ENCODE results near the gene GPA33. TPM values are rescaled to one million over a fixed set of nuclear protein-coding genes. Genes with fewer than 3 reads are reported as not detected.
"Not testable (repeated sequence)": the region's sequence is repeated elsewhere in the genome, so short reads cannot be mapped to it uniquely, and the experiment has no call there.

GPA33 gene
- polyA plus RNA-seq, 5 donors: 0.09 to 0.24 (median 0.12) TPM

DNA sequence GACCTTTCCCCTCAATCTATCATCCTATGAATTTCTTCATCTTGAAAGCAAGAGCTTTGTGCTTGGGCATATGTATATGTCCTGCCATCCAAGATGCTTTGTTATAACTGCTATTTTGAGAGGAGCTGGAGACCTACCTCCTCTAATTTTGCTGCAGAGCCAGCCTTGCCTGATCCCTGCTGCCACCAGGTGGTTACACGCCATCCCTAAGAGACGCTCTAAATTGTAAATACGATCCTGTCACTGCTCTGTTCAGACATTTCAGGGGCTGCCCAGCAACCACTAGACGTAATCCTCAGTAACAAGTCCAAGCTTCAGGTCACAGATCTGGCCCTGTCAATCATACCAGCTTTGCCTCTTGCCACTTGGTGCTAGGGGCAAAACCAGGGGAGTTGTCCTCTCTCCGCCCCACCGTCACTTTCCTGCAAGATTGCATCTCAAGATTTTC lies 32.9 kb downstream of the GPA33 start:
- DNase-seq: peak in 1 of 2 donors; percentile 13

- DNase-seq: no peak
Observed at GRCh38 chr1:167056529-167057231, 33.5 kb downstream of the GPA33 start.

DNA sequence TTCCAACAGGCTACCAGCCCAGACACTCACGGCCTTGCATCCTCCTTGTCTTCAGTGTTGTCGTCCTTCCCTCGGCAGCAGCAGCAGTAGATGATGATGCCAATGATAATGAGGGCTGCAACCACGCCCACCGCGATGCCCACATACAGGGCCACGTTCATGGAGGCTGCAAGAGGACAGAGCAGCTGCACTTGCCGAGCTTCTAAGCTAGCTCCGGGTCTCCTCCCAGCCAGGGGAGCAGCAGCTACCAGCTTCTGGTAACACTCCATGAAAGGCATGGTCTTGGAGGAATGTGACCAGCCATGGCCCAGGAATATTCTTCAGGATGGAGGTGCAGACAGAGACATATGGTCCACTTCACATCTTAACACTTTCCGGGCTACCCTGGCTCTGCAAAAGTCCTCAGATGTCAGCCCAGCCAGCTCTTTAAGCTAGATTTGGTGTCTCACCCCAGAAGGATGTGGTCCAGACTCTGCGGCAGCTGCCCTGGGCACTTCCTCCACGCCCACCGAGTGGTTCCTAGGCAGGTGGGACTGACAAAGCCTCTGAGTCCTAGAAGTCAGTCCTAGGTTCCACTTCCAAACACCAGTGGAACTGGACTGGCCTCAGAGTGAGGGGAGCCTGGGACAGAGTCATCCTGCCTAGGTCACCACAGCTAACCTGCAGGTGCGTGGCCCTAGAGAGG lies 35.1 kb downstream of the GPA33 start:
- no peak for DNase-seq

GRCh38 chr1:167054531-167054930 lies 35.6 kb downstream of the GPA33 start:
- DNase-seq: no peak

DNA sequence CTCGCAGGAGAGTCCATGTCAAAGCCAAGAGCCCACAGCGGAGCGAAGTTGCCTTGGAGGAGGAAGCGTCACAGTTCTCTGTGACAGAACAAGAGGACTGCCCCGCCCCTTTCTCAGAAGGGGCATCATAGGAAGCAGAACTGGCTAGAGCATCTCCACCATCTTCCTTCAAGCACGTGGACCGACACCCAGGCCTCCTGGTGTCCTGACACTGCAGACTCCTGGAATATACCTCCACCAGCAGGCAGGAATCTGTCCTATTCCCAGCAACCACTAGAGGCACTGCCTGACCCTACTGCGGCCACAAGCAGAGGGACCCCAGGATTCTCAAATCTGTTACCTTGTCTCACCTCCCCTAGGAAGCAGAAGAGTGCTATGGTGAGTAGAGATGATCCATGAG lies 37.8 kb downstream of the GPA33 start:
- DNase-seq: no peak

- no peak for DNase-seq
Observed at GRCh38 chr1:167051907-167052306, 38.3 kb downstream of the GPA33 start.

GRCh38 chr1:167043752-167044488 lies 46.3 kb downstream of the GPA33 start:
- peak; percentile 60 to 62 for DNase-seq

DNA sequence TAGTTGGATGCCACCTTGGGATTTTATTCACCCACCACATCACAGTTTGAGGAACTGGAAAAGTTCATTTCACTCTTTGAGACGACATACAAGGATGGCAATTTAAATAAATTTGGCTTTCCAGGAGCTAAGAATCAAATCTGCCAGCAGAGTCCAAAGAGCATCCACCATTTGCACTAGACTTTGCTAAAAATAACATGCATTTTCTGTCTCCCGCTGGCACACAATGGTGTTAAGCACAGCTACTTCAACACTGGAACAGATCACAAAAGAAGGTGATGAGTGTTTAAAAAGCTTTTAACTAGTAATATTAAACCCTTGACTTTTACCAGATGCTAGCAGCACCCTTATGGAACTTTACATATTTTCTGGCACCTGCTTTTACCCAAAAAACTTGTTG lies 56.5 kb downstream of the GPA33 start:
- no peak for DNase-seq

GRCh38 chr1:167029553-167029952 lies 60.6 kb downstream of the GPA33 start:
- DNase-seq: not testable (repeated sequence)

DNA sequence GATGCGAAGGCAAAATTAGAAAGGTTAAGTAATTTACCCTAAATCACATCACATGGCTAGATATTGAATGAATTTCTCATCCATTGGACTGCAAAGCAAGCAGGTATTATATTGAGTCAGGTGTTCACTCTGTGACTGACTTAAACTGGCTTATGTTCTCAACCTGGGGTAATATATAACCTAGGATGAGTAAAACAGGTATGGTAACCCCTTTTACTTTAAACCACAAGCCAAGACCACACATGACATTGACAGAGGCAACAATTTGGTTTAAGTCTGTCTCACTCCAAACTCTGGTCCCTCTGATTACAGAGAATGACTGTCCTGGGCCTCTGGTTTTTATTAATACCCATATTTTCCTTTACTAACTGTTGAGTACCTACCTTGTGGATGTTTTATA lies 67.8 kb downstream of the GPA33 start:
- DNase-seq: no peak

GRCh38 chr1:167016100-167016750 lies 74.0 kb downstream of the GPA33 start:
- DNase-seq: no peak

GRCh38 chr1:167013108-167013929 lies 76.9 kb downstream of the GPA33 start:
- DNase-seq: no peak

GRCh38 chr1:167012570-167012969 lies 77.6 kb downstream of the GPA33 start:
- no peak for DNase-seq

GRCh38 chr1:167011560-167012191 lies 78.5 kb downstream of the GPA33 start:
- no peak for DNase-seq

- no peak for DNase-seq
Observed at GRCh38 chr1:167003711-167004110, 86.5 kb downstream of the GPA33 start.

Other genes with a start within 250 kb of the GPA33 start
- 10 to 100 TPM; 19.8 to 27.7 (median 25.3) TPM for gene TADA1, start 214.1 kb downstream of the GPA33 start, polyA plus RNA-seq (ENCODE audit: insufficient read depth in 1 of 5, insufficient read length in 5 of 5, low replicate concordance in 1 of 5)
- gene ILDR2, start 114.8 kb downstream of the GPA33 start, polyA plus RNA-seq (ENCODE audit: insufficient read depth in 1 of 5, insufficient read length in 5 of 5, low replicate concordance in 1 of 5): under 1 TPM; 0.48 to 0.71 (median 0.57) TPM
- under 1 TPM in 4 of 5 donors, not detected in 1; 0.04 to 0.25 (median 0.17) TPM for gene MAEL, start 101.1 kb downstream of the GPA33 start, polyA plus RNA-seq (ENCODE audit: insufficient read depth in 1 of 5, insufficient read length in 5 of 5, low replicate concordance in 1 of 5)
- 1 to 10 TPM in 2 of 5 donors, under 1 TPM in 3; 0.51 to 4.6 (median 0.80) TPM for gene STYXL2, start 3.7 kb upstream of the GPA33 start, polyA plus RNA-seq (ENCODE audit: insufficient read depth in 1 of 5, insufficient read length in 5 of 5, low replicate concordance in 1 of 5)
- 10 to 100 TPM in 4 of 5 donors, 1 to 10 TPM in 1; 8.6 to 15.8 (median 13.6) TPM for gene POU2F1, start 130.5 kb upstream of the GPA33 start, polyA plus RNA-seq (ENCODE audit: insufficient read depth in 1 of 5, insufficient read length in 5 of 5, low replicate concordance in 1 of 5)